Measurements from ENCODE around the gene CBX3. TPM values are rescaled to one million over a fixed set of nuclear protein-coding genes. Genes with fewer than 3 reads are reported as not detected.
"Not testable (repeated sequence)": the region's sequence is repeated elsewhere in the genome, so short reads cannot be mapped to it uniquely, and the experiment has no call there.

CBX3 gene
- total RNA-seq, 1 experiment from 2014 or later: 215 TPM

DNA sequence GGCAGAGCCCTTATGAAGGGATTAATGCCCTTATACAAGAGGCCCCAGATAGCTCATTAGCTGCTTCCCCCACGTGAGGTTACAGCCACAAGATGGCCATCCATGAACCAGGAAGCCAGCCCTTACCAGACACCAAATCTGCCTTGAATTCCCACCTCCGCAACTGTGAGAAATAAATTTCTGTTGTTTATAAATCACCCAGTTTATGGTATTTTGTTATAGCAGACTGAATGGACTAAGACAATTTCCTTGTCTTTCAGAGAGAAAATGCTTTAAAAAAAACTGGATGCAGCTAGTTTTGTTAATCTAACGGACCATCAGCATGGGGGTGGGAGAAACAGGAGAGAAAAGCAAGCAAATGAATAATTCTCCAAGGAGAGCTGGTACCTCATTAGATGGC is 36.5 kb downstream of the CBX3 start:
- BruUV-seq (replicated peaks): no TSS peak
- POLR2A ChIA-PET: interaction anchor here (0.6 kb wide), 1 partner anchor 1503 kb away, joined by 7 read pairs; no protein-coding TSS in a partner anchor
- Mint-ChIP-seq H3K27ac (ENCODE audit: unreplicated experiment) (no peak overlapping the region), H3K4me3 (ENCODE audit: unreplicated experiment) (no peak overlapping the region), H3K36me3 (ENCODE audit: insufficient read depth, unreplicated experiment) (no peaks in the 10 kb centered on the region), H3K9me3 (ENCODE audit: unreplicated experiment) (no peaks in the 10 kb centered on the region), H3K27me3 (ENCODE audit: insufficient read depth, unreplicated experiment) (peaks cover 3% of the 10 kb centered on the region), H3K4me1 (ENCODE audit: low read depth, unreplicated experiment) (no peaks in the 10 kb centered on the region)
- H3K4me3 ChIP-seq (ENCODE audit: low read depth, low read length): no peak overlapping the region
- H3K4me1 ChIP-seq: no peaks in the 10 kb centered on the region
- TF ChIP-seq, protein P1, sequence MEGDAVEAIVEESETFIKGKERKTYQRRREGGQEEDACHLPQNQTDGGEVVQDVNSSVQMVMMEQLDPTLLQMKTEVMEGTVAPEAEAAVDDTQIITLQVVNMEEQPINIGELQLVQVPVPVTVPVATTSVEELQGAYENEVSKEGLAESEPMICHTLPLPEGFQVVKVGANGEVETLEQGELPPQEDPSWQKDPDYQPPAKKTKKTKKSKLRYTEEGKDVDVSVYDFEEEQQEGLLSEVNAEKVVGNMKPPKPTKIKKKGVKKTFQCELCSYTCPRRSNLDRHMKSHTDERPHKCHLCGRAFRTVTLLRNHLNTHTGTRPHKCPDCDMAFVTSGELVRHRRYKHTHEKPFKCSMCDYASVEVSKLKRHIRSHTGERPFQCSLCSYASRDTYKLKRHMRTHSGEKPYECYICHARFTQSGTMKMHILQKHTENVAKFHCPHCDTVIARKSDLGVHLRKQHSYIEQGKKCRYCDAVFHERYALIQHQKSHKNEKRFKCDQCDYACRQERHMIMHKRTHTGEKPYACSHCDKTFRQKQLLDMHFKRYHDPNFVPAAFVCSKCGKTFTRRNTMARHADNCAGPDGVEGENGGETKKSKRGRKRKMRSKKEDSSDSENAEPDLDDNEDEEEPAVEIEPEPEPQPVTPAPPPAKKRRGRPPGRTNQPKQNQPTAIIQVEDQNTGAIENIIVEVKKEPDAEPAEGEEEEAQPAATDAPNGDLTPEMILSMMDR (IDR thresholded peaks at IDR 0.05; ENCODE audit: insufficient read depth in 1 of 2, low read depth in 1 of 2, low read length in 1 of 2, severe bottlenecking in 1 of 2, unreplicated experiment in 1 of 2): no peak
- CTCF ChIA-PET: no interaction called here
- intact Hi-C loops (cut with micrococcal nuclease; ENCODE audit: unreplicated experiment): no loop called here
- no peak for DNase-seq
- no peaks in the 10 kb centered on the region for H3K27me3 ChIP-seq (replicated peaks; ENCODE audit: control insufficient read depth, insufficient read depth, low read length)
- H3K9me3 ChIP-seq: no peaks in the 10 kb centered on the region
- H3K36me3 ChIP-seq (ENCODE audit: control insufficient read depth, insufficient read depth, low read length): no peaks in the 10 kb centered on the region

DNA sequence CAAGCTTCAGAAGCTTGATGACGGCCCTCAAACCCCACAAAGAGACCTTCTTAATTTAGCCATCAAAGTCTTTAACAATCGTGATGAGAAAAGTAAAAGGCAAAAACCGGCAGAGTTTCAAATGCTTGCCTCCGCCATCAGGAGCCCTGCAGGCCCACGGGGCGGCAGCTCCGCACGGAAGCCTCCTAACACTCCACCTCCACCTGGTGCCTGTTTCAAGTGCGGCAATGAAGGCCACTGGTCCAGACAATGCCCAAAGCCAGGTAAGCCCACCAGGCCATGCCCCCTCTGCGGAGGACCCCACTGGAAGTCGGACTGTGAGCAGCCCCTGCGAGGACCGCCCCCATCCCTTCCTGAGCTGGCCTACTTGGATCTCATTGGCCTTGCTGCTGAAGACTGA is 43.6 kb downstream of the CBX3 start:
- Mint-ChIP-seq H3K4me3 (ENCODE audit: unreplicated experiment) (no peak overlapping the region), H3K27ac (ENCODE audit: unreplicated experiment) (no peak overlapping the region), H3K36me3 (ENCODE audit: insufficient read depth, unreplicated experiment) (no peaks in the 10 kb centered on the region), H3K4me1 (ENCODE audit: low read depth, unreplicated experiment) (no peaks in the 10 kb centered on the region), H3K9me3 (ENCODE audit: unreplicated experiment) (no peaks in the 10 kb centered on the region), H3K27me3 (ENCODE audit: insufficient read depth, unreplicated experiment) (no peaks in the 10 kb centered on the region)
- H3K36me3 ChIP-seq (ENCODE audit: control insufficient read depth, insufficient read depth, low read length): no peaks in the 10 kb centered on the region
- DNase-seq: no peak
- intact Hi-C loops (cut with micrococcal nuclease; ENCODE audit: unreplicated experiment): no loop called here
- H3K27me3 ChIP-seq (replicated peaks; ENCODE audit: control insufficient read depth, insufficient read depth, low read length): no peaks in the 10 kb centered on the region; the same call in 1 of the 2 replicates
- no TSS peak for BruUV-seq (replicated peaks)
- CTCF ChIA-PET: no interaction called here
- H3K4me3 ChIP-seq (ENCODE audit: low read depth, low read length): no peak overlapping the region
- TF ChIP-seq, protein P1 (IDR thresholded peaks at IDR 0.05; ENCODE audit: insufficient read depth in 1 of 2, low read depth in 1 of 2, low read length in 1 of 2, severe bottlenecking in 1 of 2, unreplicated experiment in 1 of 2): no peak
- POLR2A ChIA-PET: no interaction called here
- no peaks in the 10 kb centered on the region for H3K9me3 ChIP-seq
- no peaks in the 10 kb centered on the region for H3K4me1 ChIP-seq

DNA sequence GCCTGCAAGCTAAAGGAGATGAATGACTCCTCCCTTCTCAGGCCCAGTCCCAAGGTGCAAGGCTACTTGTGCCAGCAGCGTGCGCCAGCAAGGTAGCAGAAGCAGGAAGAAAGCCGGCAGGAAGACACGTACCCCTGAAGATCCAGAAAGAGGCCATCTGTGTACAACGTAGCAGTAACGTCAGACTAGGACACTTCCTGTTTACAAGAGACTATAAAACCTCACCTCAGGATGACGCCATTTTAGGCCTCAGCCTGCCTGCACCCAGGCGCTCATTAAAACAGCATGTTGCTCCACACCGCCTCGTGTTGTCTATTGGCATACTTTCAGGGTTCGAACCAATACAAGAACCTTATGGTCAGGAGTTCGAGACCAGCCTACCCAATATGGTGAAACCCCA is 48.7 kb downstream of the CBX3 start:
- no peaks in the 10 kb centered on the region for H3K4me1 ChIP-seq
- no peaks in the 10 kb centered on the region for H3K27me3 ChIP-seq (replicated peaks; ENCODE audit: control insufficient read depth, insufficient read depth, low read length)
- Mint-ChIP-seq H3K4me3 (ENCODE audit: unreplicated experiment) (no peak overlapping the region), H3K9me3 (ENCODE audit: unreplicated experiment) (no peaks in the 10 kb centered on the region), H3K27ac (ENCODE audit: unreplicated experiment) (no peak overlapping the region), H3K27me3 (ENCODE audit: insufficient read depth, unreplicated experiment) (no peaks in the 10 kb centered on the region), H3K4me1 (ENCODE audit: low read depth, unreplicated experiment) (no peaks in the 10 kb centered on the region), H3K36me3 (ENCODE audit: insufficient read depth, unreplicated experiment) (no peaks in the 10 kb centered on the region)
- ChIA-PET POLR2A (no interaction called here), CTCF (no interaction called here)
- H3K4me3 ChIP-seq (ENCODE audit: low read depth, low read length): no peak overlapping the region
- BruUV-seq (replicated peaks): no TSS peak
- H3K36me3 ChIP-seq (ENCODE audit: control insufficient read depth, insufficient read depth, low read length): no peaks in the 10 kb centered on the region
- intact Hi-C loops (cut with micrococcal nuclease; ENCODE audit: unreplicated experiment): no loop called here
- TF ChIP-seq, protein P1 (IDR thresholded peaks at IDR 0.05; ENCODE audit: insufficient read depth in 1 of 2, low read depth in 1 of 2, low read length in 1 of 2, severe bottlenecking in 1 of 2, unreplicated experiment in 1 of 2): no peak
- H3K9me3 ChIP-seq: no peaks in the 10 kb centered on the region
- no peak for DNase-seq

DNA sequence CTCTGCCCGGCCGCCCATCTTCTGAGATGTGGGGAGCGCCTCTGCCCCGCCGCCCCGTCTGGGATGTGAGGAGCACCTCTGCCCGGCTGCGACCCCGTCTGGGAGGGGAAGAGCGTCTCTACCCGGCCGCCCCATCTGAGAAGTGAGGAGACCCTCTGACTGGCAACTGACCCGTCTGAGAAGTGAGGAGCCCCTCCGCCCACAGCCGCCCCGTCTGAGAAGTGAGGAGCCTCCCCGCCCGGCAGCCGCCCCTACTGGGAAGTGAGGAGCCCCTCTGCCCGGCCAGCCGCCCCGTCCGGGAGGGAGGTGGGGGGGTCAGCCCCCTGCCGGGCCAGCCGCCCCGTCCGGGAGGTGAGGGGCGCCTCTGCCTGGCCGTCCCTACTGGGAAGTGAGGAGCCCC is 60.3 kb downstream of the CBX3 start:
- POLR2A ChIA-PET; H3K4me3 Mint-ChIP-seq (ENCODE audit: unreplicated experiment); CTCF ChIA-PET: not testable (repeated sequence)

More for the DNA sequence above, 60.3 kb downstream of the CBX3 start:
- BruUV-seq (replicated peaks); DNase-seq; H3K27ac Mint-ChIP-seq (ENCODE audit: unreplicated experiment); H3K36me3 Mint-ChIP-seq (ENCODE audit: insufficient read depth, unreplicated experiment); H3K27me3 Mint-ChIP-seq (ENCODE audit: insufficient read depth, unreplicated experiment); H3K4me3 ChIP-seq (ENCODE audit: low read depth, low read length); H3K4me1 Mint-ChIP-seq (ENCODE audit: low read depth, unreplicated experiment); H3K27me3 ChIP-seq (replicated peaks; ENCODE audit: control insufficient read depth, insufficient read depth, low read length); H3K36me3 ChIP-seq (ENCODE audit: control insufficient read depth, insufficient read depth, low read length); H3K4me1 ChIP-seq; intact Hi-C loops (cut with micrococcal nuclease; ENCODE audit: unreplicated experiment): not testable (repeated sequence)
- H3K9me3 ChIP-seq: peaks cover 19% of the 10 kb centered on the region
- peaks cover 33% of the 10 kb centered on the region for H3K9me3 Mint-ChIP-seq (ENCODE audit: unreplicated experiment)
